IPS DF 19.7 (cell line): ENCODE measurements around the gene ESF1.
"Not testable (repeated sequence)": the region's sequence is repeated elsewhere in the genome, so short reads cannot be mapped to it uniquely, and the experiment has no call there.

Experiments used
- DNase-seq: peaks from one replicate; pipeline ENCODE4 v3.0.0-alpha.2; 2013; ENCODE audit warnings: low read depth, low spot score

Gene ESF1

DNA sequence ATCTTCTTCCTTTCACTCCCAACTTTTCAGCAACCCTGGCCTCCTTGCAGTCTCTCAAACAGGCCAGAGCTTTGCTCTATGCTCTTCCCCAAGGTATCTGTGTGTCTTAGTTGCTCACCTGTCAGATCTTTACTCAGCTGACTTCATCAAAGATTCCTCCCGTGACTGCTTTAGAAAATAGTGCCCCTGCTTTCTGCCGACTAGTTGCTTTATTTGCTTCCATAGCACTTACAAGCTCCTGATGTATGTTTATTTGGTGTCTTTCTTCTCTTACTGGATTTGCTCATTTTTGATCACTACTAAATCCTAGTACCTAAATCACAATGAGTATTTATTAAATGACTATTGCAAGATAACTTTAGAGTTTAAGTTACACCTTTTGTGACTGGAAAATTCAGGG is 6.0 kb upstream of the ESF1 start:
- DNase-seq: no peak

DNA sequence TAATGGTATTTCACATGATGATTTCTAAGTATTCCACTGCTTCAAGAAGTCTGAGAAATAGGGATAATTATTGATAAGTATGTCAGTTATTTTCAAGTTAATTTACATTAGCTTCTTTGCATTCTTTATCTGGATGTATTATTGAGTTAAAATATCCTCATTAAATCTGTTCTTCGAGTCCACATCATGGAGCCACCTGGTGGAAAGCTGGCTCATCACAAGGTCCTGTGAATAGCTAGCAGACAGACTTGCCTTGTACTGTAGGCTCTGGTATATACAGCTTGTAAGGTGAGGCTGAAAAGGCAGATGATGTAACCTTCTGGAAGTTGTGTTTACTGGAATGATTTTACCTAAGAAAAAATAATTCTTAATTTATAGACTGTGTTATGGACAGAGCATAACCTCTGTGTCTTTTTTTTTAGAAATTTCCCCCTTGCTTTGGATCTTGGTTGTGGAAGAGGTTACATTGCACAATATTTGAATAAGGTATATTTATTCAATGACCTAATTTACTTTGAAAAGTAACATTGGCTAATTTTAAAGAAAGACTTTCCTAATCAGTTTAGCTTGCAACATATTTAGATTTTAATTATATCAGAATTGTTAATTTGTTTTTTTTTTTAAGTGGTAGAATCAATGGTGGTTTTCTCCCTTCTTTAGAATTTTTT is 3.6 kb upstream of the ESF1 start:
- DNase-seq: no peak

DNA sequence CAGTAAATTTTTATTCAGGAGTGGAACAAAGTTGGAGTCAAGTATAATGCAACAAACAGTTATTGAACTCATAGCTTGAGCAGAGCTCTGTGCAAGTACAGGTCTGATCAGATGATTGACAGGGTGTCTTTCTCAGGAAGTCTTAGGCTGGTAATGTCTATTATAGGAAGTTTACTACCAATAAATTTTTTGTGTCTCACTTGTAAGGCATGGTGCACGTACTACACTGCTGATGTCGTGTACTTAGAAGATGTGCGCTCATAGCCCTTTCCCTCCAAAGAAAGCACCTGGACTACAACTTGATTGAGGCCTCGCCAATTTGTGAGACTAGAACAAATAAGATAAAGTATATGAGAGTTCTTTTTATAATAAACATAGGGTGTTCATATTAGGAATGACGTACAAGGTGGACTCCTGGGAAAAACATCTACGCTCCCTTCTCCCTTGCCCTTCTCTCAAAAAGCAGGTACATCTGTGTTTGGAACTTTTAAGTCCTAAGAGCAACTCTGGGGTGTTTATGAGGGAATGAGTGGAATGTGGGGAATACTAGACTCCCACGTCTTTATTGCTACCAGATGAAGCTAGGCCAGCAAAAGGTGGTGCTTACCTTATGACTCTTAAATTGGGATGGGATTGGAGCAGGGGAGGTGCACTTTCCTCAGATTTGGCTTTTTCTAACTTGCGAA is 1.6 kb upstream of the ESF1 start:
- DNase-seq: no peak

DNA sequence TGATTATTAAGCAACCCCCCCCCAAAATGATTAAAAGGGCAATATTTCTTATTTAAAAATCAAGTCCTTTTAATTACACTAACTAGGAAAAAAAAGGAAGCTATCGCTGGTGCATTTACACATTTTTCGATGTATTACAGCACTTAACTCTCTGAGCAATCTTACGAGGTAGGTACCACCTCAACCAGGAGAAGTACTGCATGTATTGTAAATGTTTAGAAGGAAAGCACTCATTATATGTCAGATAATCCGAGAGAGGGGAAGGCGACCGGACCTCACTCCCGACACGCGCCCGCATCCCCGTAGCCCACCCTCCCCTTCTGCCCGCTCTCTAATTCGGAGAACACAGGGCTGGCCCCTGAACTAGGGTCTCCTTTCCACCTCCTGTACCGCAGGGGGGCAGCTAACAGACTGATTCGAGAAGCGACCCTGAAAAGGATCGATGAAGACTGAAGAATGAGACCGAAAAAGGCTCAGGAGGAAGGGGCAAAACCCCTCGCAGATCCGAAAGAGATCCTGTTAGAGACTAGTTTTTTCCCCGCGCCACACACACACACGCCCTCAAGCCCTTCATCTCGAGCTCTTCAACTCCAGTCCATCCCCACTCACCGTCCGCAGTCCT is 337 bp downstream of the ESF1 start:
- no peak for DNase-seq

DNA sequence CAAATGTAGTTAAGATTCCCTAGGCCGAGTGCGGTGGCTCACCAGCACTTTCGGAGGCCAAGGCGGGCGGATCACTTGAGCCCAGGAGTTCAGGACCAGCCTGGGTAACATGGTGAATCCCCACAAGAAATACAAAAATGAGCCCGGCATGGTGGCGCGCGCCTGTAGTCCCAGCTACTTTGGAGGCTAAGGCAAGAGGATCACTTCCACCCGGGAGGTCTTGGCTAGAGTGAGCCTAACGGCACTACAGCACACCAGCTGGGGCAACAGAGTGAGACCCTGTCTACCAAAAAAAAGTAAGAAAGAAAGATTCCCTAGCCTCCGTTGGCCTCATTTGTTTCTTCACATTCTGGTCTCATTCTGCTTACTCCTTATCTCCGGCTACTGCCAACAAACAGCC is 1.2 kb downstream of the ESF1 start:
- DNase-seq: no peak

DNA sequence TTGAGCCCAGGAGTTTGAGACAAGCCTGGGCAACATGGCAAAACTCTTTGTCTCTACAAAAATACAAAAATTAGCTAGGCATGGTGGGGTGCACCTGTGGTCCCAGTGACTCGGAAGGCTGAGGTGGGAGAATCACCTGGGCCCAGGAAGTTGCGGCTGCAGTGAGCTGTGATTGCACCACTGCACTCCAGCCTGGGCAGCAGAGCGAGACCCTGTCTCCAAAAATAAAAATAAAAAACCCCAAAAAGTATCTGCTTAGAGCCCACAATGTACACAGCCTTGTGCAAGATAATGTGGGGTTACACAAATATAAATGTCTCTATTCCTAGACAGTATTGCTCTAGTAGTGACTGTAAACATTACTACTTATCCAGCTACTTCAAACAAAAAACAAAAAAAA is 5.9 kb downstream of the ESF1 start:
- no peak for DNase-seq

DNA sequence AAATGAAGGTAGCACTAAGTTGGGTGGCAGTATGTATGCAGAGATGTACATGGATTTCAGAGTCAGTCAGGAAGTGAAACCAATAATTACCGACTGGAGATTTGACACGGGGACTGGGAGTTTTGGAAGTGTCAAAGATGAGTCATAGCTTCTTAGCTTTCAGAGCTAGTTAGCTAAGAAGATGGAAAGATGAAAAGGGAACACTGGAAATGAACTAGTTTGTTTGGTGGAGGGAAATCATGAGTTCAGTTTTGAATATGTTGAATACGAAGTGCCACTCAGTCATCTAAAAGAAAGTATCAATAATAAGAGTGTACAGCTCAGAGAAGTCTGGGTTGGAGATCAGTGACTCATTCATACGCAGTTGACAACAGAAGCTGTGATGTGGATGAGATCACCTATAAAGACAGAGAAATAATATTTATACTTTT is 7.5 kb downstream of the ESF1 start:
- no peak for DNase-seq

DNA sequence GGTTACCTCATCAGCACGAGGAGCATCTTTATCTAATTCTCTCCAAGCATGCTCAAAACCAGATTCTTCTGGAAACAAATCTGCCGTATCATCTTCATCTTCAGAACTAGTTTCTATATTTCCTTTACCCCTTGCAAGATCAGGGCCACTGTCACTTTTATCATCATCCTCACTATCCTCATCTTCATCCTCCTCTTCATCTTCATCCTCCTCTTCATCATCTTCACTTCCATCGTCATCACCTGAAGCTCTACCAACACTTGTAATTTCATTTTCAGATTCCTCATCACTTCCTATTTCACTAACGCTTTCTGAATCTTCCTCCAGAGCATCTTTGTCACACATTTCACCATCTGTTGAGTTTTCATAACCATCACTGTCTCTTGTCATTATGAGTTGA is 8.9 kb downstream of the ESF1 start:
- DNase-seq: no peak

DNA sequence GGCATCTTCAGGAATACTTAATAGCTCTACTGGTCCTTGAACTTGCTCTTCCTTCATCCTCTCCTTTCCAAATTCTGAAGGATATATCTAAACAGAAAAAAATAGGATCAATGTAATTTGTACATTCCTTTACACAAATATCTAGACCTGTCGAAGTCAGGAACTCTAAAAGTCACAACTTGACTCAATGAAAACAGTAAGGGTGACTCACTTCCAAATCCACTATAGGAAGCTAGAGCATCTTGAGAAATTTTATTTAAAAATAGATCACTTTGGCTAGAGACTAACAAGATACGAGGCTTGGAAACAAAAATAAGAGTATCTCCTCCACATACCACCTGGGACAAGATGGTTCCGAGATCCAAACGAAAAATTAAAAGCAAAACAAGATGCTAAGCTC is 12.2 kb downstream of the ESF1 start:
- DNase-seq: no peak

DNA sequence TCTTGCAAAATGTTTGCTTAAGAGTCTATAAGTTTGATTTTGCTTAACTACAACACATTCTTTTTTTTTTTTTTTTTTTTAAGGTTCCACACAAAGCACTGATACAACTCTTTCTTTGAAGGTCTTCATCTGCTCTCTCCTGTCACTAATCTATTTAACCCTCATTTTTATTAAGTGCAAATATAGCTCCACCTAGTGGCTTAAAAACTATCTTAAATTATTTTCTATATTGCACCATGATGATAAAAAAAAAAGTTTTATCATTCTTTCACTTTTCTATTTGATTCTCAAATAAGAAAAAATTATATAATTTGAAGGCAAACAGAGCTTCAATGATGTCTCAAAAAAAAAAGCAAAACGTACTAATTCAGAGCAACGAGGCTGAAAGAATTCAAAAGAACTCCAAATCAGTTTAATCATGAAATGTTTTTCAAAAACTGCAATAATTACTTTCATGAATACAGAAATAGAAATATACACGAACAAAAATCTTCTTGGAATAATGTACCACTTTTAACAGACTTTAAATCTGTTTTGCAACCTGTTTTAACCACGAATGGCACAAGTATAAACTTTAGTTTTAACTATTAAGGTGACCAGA is 12.8 kb downstream of the ESF1 start:
- DNase-seq: no peak

DNA sequence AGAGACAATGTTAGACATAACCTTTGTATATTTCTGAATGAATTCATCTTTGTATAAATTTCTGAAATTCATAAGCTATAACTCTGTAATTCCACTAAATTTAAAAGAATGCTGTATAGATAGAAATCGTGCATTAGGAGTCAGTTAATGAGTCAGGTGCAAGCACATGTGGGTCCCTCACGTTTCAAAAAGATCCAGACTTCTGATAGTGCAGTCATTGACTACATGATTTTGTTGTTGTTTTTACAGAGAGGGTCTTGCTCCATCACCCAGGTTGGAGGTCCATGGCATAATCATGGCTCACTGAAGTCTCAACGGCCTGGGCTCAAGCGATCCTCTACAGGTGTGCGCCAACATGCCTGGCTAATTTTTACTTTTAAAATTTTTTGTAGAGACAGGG is 14.6 kb downstream of the ESF1 start:
- no peak for DNase-seq

DNA sequence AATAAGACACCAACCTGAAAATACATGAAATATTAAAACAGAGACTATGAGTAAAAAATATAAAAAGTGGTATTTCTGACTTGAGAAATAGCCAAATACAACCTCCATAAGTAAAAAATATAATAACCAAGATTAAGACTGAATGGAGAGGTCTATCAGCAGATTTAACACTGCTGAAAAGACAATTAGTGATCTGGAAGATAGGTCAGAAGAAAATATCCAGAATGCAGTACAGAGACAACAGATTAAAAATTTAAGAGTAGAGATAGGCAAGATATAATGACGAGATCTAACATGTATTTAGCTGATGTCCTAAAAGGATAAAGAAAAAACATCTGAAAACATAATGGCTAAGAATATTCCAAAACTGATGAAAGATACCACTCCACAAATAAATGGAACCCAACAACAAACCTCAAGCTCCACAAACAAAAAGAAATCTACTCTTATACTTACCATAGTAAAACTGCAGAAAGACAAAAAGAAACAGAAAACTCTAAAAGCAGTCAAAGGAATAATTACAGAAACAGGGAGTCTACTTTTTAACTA is 18.8 kb downstream of the ESF1 start:
- DNase-seq: no peak

DNA sequence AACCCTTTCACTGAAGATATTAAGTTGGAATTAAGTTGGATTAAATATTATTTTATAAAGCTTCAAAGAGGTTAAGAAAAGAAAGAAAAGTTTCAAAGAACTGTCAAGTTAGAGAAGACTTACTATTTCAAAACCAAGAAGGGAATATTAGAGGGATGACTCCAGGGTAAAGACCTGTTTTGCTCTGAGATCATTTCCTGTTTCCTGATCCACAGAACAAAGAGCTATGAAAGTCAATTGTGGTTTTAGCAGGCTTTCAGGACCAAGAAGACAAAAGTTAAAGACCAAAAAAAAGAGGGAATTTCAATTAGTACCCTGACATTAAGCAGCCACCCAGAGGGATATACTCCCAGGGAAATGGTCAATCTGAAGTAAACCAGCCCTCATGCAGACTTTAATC is 19.4 kb downstream of the ESF1 start:
- no peak for DNase-seq

DNA sequence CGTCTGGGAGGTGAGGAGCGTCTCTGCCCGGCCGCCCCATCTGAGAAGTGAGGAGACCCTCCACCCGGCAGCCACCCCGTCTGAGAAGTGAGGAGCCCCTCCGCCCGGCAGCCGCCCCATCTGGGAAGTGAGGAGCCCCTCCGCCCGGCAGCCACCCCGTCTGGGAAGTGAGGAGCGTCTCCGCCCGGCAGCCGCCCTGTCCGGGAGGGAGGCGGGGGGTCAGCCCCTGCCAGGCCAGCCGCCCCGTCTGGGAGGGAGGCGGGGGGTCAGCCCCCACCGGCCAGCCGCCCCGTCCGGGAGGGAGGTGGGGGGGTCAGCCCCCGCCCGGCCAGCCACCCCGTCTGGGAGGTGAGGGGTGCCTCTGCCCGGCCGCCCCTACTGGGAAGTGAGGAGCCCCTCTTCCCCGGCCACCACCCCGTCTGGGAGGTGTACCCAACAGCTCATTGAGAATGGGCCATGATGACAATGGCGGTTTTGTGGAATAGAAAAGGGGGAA is 24.2 kb downstream of the ESF1 start:
- not testable (repeated sequence) for DNase-seq

DNA sequence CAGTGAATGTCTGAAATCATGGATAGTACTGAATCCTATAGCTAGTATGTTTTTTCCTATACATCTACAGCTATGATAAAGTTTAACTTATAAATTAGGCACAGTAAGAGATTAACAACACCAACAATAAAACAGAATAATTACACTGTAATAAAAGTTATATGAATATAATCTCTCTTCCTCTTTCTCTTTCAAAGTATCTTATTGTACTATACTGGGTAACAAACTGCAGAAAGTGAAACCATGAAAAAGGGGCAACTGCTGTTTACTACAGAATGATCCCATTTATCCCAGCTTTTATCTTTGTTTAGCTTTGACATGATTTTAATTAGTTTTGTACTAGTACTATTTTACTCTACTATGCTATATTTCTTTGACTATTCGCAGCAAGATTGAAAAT is 25.8 kb downstream of the ESF1 start:
- no peak for DNase-seq

DNA sequence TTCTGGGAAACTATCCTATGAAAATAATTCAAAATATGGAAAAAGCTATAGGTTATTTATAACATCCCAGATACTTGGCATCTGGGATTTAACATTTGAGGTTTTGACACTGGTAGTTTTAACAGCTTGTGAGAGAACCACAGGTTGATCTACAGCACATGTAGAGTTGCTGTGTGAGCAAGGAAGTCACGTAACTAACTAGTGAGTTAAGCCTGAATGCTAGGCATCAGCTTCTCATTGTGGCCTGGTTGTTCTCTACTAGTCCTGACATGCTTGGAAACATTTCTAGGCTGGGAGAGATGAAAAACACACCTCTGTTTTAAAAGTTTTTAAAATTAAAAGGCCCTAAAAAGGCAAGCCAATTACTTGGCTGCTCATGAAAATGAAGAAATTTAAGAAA is 28.2 kb downstream of the ESF1 start:
- DNase-seq: no peak

DNA sequence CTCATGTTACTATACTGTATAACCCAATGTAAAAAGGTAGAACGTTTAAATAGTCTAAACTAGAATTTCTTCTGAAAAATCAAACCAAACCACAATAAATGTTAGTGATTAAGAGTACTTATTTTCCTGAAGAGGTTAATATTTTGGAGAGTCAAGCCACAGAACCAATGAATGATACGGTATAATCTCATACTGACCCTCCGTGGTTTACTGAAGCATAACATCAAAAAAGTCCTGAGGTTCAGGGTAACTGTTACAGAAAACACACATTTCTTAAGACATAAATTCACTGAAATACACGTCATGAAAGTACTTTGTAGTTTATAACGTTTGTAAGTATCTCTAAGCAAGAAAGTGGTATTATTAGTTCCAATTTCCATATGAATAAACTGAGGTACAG is 28.9 kb downstream of the ESF1 start:
- DNase-seq: no peak

DNA sequence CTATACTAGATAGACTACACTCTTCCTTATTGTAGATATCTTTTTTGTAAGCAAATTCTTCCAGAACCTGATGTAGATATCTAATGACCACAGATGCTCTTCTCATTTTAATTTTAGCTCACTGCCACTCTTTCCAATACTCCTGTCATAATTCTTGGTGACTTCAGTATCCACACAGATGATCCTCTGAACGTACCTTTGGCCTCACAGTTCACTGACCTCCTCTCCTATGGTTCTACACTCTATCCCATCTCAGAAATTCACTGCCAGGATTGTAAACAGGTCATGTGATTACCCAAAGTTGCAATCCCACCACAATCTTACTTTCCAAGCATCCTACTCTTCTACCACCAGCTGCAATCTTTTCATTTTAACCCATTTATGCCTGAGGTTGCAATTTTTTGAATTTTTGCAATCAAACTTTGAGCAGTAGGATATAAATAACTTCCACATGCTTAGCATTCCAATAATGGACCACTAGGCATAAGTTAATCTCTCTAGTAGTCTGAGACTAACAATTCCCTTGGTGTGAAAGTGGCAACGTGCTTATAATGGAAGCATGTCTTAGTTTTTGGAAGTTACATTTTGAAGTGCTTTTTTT is 31.2 kb downstream of the ESF1 start:
- DNase-seq: no peak

DNA sequence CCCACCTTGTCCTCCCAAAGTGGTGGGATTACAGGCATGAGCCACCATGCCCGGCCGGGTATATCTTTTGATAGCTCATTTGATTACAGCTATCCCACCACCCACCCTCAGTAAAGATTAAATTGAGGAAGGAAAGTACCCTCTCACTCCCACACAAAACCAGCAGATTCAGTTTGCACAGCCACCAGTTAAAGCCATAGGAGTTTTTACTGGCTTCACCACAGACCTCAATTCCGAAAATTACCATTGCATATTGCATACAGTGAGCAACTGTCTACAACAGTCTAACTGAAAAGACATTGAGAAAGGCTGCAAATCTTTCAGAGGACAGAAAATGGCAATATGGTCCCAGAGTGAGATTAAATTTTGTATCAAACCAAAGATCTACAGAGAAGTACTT is 34.9 kb downstream of the ESF1 start:
- DNase-seq: no peak

DNA sequence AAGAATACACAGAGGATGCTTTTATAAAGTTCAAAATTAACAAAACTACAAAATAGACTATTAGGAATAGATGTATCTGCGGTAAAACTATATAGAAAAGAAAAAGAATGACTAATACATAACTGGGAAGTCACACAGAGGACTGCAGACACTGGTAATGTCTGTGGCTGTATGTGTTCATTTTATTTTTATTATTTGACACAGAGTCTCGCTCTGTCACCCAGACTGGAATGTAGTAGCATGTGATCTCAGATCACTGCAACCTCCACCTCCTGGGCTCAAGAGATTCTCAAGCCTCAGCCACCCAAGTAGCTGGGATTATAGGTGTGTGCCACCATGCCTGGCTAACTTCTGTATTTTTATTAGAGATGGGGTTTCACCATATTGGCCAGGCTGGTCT is 38.9 kb downstream of the ESF1 start:
- DNase-seq: no peak

DNA sequence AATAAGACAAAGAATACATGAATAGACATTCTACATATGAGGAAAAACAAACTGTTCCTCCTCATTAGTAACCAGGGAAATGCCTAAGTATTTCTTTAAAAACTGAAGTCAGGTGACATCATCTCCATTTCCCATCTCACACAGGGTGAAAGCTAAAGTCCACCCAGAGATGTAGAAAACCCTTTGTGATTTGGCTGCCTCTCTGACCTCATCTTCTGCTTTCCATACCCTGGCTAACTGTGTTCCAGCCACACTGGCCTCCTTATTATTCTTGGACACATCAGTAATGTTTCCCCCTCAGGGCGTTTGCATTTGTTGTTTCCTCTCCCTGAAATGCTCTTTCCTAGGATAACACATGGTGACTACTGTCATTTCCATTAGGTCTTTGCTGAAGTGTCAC is 40.4 kb downstream of the ESF1 start:
- no peak for DNase-seq

DNA sequence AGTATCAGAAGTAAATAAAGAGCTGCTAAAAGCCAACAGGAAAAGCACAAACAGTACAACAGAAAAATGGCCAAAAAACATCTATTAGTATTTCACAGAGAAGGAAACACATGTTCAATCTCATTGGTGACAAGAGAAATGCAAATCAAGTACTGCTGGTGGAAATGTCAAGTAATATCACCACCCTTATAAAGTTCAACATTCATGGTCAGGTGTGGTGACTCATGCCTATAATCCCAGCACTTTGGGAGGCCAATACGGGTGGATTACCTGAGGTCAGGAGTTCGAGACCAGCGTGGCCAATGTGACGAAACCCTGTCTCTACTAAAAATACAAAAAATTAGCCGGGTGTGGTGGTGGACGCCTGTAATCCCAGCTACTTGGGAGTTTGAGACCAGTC is 42.8 kb downstream of the ESF1 start:
- no peak for DNase-seq
